AG10803 (cell line): ENCODE data around the gene STEAP4.

Source experiments
- DNase-seq: peaks from one replicate; pipeline ENCODE4 v3.0.0; 2010; ENCODE audit warnings: low read depth
- H3K4me3 ChIP-seq: 2 replicates; pipeline ENCODE4 v1.5.1; 2011; ENCODE audit warnings: mild to moderate bottlenecking, low read length, control low read depth
- CTCF ChIP-seq: conservative IDR thresholded peaks from 2 replicates; pipeline ENCODE4 v1.5.1; 2011; ENCODE audit warnings: mild to moderate bottlenecking, low read length, control low read depth, inconsistent platforms

STEAP4 gene

GRCh38 chr7:88224601-88225275 lies 82.0 kb downstream of the STEAP4 start:
- TF ChIP-seq CTCF, result no peak
- no peak overlapping the region for H3K4me3 ChIP-seq
- peak; percentile 62 for DNase-seq

- DNase-seq, result no peak
- no peak for TF ChIP-seq CTCF
- no peak overlapping the region for H3K4me3 ChIP-seq
These were observed 83.4 kb downstream of the STEAP4 start for GRCh38 chr7:88223265-88223664.
